Choroid plexus epithelial cell (primary cell): ENCODE results near the gene HPCAL1.
"Not testable (repeated sequence)": the region's sequence is repeated elsewhere in the genome, so short reads cannot be mapped to it uniquely, and the experiment has no call there.

Experiments
- DNase-seq: peaks from one replicate; pipeline ENCODE4 v3.0.0-alpha.2; 2010; ENCODE audit warnings: low read depth
- H3K4me3 ChIP-seq: 2 replicates; pipeline ENCODE4 v1.5.1; 2011; ENCODE audit warnings: low read depth, mild to moderate bottlenecking, control low read depth, low read length, moderate library complexity
- TF ChIP-seq, protein P1 (sequence below): conservative IDR thresholded peaks from 2 replicates; pipeline ENCODE4 v1.5.1; 2011; ENCODE audit warnings: low read depth, mild to moderate bottlenecking, control low read depth, inconsistent platforms, low read length, moderate library complexity

The HPCAL1 gene

DNA sequence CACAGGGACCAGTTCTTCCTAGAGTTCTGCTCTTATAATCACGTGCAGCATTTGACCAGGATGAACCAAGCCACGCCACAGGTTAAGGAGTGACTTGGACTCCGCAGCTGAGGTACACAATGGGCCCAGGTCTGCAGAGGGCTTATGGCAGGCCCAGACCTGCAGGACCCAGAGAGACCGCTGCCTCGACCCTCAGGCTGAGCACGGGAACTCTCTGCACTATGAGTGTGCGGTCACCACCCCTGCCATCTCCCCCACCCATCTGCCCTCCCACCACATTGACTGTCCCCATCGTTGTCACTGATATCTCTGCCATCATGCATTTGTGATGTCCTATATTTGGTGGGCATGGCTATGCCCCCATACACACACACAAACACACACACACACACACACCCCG, 45.7 kb upstream of the HPCAL1 start:
- DNase-seq: no peak
- TF ChIP-seq, protein P1, sequence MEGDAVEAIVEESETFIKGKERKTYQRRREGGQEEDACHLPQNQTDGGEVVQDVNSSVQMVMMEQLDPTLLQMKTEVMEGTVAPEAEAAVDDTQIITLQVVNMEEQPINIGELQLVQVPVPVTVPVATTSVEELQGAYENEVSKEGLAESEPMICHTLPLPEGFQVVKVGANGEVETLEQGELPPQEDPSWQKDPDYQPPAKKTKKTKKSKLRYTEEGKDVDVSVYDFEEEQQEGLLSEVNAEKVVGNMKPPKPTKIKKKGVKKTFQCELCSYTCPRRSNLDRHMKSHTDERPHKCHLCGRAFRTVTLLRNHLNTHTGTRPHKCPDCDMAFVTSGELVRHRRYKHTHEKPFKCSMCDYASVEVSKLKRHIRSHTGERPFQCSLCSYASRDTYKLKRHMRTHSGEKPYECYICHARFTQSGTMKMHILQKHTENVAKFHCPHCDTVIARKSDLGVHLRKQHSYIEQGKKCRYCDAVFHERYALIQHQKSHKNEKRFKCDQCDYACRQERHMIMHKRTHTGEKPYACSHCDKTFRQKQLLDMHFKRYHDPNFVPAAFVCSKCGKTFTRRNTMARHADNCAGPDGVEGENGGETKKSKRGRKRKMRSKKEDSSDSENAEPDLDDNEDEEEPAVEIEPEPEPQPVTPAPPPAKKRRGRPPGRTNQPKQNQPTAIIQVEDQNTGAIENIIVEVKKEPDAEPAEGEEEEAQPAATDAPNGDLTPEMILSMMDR: no peak
- H3K4me3 ChIP-seq: no peak overlapping the region

DNA sequence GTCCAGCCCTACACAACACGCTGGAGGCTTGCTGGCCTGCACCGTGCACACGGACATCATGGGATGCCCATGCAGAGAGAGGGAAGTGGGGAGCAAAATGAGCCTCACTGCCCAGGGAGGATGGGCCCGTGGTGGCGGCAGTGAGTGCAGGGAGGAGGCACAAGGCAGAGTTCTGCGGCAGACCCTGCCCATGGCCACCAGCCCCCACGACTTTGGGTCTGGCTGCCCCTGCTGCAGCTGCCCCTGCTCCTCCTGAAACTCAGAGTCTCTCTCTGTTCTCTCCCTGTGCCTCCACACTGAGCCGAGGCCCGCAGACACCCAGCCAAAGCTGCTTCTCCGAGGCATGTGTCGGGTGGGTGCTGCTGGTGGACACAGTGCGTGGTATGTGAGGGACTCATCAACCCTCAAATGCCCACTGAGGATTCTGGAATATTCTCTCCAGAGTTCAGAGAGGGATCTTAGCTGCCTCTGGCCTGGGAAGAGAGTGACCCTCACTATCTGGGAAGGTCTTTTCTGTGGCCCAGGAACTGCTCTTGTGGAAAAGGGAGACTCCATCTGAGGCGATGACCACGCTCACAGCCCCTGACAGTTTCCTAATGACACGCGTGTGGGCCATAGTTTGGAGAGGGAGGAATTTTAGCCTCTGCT, 45.1 kb upstream of the HPCAL1 start:
- TF ChIP-seq, protein P1: no peak
- no peak overlapping the region for H3K4me3 ChIP-seq
- DNase-seq: no peak

DNA sequence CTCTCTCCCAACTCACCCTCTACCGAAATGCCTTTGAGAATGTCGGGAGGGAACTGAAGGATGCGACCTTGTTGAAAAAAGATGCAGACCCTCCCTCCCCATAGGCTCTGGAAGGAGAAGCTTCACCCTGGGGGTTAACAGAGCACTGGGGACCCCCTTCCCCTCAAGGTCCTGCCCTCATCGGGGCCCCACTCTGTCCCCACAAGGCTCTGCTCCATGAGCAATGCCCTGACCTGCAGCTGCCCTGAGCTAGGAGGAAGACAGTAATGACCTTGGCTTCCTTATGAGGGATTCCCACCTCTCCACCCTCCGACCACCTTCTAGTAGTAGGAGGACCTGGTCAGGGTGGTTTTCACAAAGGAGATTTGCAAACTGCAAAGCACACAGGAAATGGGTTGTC, 44.4 kb upstream of the HPCAL1 start:
- H3K4me3 ChIP-seq: no peak overlapping the region
- no peak for DNase-seq
- TF ChIP-seq, protein P1: no peak

DNA sequence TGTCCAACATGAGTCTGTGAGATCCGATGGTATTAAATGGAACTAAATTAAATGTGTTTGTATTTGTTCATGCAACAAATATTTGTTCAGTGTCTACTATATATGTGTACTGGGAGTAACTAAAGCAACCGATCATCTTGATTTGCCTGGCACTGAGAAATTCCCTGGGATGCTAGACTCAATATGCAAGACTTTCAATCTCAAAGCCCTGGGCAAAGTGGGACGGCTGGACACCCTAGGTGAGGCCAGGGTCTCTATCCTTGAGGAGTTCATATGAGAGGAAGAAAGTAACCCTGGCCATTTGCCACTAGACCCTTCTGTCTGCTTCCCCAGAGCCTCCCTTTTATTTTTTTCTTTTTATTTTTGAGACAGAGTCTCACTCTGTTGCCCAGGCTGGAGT, 44.0 kb upstream of the HPCAL1 start:
- TF ChIP-seq, protein P1: no peak
- DNase-seq: no peak
- H3K4me3 ChIP-seq: no peak overlapping the region

DNA sequence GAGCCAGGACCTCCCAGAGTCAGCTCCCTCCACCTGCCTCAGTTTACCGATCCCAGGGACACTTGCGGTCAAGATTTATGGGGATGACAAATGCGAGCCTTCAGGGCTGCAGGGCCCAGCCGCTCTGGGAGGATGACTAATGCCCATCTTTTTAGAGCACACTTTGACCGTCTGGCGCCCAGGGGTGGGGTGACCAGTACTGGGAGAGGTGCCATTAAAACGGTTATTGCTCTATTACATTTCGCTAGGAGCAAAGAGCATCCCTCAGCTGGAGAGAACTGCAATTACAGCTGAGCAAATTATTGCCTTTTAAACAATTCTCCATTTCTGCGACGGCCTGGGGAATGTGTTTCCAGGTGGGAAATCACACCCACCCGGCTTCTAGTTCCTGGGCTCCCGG, 42.6 kb upstream of the HPCAL1 start:
- TF ChIP-seq, protein P1: no peak
- DNase-seq: no peak
- no peak overlapping the region for H3K4me3 ChIP-seq

DNA sequence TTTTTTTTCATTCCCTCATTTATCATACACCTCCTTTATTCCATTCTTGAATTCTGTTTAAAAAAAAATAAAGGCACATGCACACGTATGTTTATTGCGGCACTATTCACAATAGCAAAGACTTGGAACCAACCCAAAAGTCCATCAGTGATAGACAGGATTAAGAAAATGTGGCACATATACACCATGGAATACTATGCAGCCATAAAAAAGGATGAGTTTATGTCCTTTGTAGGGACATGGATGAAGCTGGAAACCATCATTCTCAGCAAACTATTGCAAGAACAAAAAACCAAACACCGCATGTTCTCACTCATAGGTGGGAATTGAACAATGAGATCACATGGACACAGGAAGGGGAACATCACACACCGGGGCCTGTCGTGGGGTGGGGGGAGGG, 39.2 kb upstream of the HPCAL1 start:
- not testable (repeated sequence) for DNase-seq, H3K4me3 ChIP-seq

DNA sequence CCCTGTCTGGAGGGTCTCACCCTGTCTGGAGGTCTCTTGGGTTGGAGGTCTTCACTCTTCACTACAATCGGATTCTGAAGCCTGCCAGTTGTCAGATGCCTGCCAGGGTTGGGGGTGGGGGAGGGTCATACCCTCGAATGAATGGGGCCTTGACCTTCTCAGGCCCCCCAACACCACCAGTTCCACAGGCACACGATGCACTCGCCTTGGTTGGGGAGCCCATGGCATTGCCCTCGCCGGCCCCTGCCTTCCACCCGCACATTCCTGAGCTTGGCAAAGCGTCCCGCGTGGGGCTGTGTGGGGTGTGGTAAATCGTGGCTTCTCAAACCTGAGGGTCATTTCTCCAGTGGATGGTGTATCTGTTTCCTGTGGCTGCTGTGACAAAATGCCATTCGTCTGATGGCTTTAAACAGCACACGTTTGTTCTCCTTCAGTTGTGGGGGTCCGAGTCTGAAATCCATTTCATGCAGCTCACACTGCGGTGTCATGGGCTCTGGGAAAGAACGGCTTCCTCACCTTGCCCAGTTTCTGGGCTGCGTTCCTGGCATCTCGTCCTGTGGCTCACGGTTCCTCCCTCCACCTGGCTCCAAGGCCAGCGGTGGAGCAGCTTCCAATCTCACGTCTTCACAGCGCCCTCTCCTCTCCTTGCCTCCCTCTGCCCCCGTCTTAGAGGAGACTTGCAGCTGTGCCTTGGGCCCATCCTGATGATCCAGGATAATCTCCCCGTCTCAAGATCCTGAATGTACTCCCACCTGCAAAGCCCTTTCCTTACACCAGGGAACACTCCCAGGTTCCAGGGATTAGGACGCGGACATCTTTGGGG, 38.0 kb upstream of the HPCAL1 start:
- H3K4me3 ChIP-seq: no peak overlapping the region
- TF ChIP-seq, protein P1: no peak
- no peak for DNase-seq
